HepG2 (cell line): ENCODE measurements around the gene TMEM86B. TPM values are rescaled to one million over a fixed set of nuclear protein-coding genes. Genes with fewer than 3 reads are reported as not detected.

Experiments
- CEBPZ ChIP-seq: IDR thresholded peaks from 2 replicates; pipeline ENCODE4 v1.6.1; 2012; ENCODE audit warnings: low read length, improper control_type of control experiment
- CREB3 ChIP-seq: sonication (generic); formaldehyde crosslinking; IDR thresholded peaks from 2 replicates; pipeline ENCODE4 v1.5.0; 2020; ENCODE audit warnings: missing genetic modification reagents
- DMAP1 ChIP-seq: IDR thresholded peaks from 2 replicates; pipeline ENCODE4 v1.6.1; 2016
- DZIP1 ChIP-seq: sonication (generic); formaldehyde crosslinking; IDR thresholded peaks from 2 replicates; pipeline ENCODE4 v1.5.0; 2020; ENCODE audit warnings: mild to moderate bottlenecking, missing genetic modification reagents
- ETS1 ChIP-seq: sonication (generic); formaldehyde crosslinking; IDR thresholded peaks from 2 replicates; pipeline ENCODE4 v1.4.0; 2020; ENCODE audit warnings: missing genetic modification reagents
- FOXA3 ChIP-seq: IDR thresholded peaks from 2 replicates; pipeline ENCODE4 v1.6.1; 2016; ENCODE audit warnings: missing genetic modification reagents, missing compliant biosample characterization
- ISL2 ChIP-seq: sonication (generic); formaldehyde crosslinking; IDR thresholded peaks from 2 replicates; pipeline ENCODE4 v1.5.0; 2020; ENCODE audit warnings: missing genetic modification reagents
- MAZ ChIP-seq, 2 experiments: sonication (generic) in 1 of 2; formaldehyde crosslinking in 1 of 2; IDR thresholded peaks; 2 replicates each; pipeline versions ENCODE4 v1.5.0 to v1.6.1; 2012 to 2020; ENCODE audit warnings: low read depth in 2 of 2, mild to moderate bottlenecking in 2 of 2, borderline replicate concordance in 1 of 2, improper control_type of control experiment in 1 of 2, low read length in 1 of 2, missing genetic modification reagents in 1 of 2, moderate library complexity in 1 of 2
- MZF1 ChIP-seq: sonication (generic); formaldehyde crosslinking; IDR thresholded peaks from 2 replicates; pipeline ENCODE4 v1.8.1; 2023; ENCODE audit warnings: mild to moderate bottlenecking, missing genetic modification reagents, borderline replicate concordance
- NBN ChIP-seq: fragments of 450-650 bp; conservative IDR thresholded peaks from 2 replicates; pipeline ENCODE4 v1.6.1; 2017
- SMAD9 ChIP-seq: sonication (generic); formaldehyde crosslinking; IDR thresholded peaks from 2 replicates; pipeline ENCODE4 v1.5.1; 2020; ENCODE audit warnings: mild to moderate bottlenecking, missing genetic modification reagents
- SP140L ChIP-seq: sonication (generic); formaldehyde crosslinking; IDR thresholded peaks from 2 replicates; pipeline ENCODE4 v1.4.0; 2020; ENCODE audit warnings: missing genetic modification reagents, borderline replicate concordance
- STAG1 ChIP-seq: sonication (generic); formaldehyde crosslinking; IDR thresholded peaks from 2 replicates; pipeline ENCODE4 v1.4.0; 2020; ENCODE audit warnings: missing genetic modification reagents
- TCF12 ChIP-seq, 2 experiments: fragments of 450-650 bp in 1 of 2; sonication (generic) in 1 of 2; formaldehyde crosslinking in 1 of 2; IDR thresholded peaks; 2 replicates each; pipeline versions ENCODE4 v1.6.1 to v1.8.0; 2017 to 2022; ENCODE audit warnings: antibody characterized with exemption in 1 of 2, mild to moderate bottlenecking in 1 of 2, missing genetic modification reagents in 1 of 2, moderate library complexity in 1 of 2
- THYN1 ChIP-seq: sonication (generic); formaldehyde crosslinking; IDR thresholded peaks from 2 replicates; pipeline ENCODE4 v1.8.1; 2023; ENCODE audit warnings: low read depth, mild to moderate bottlenecking, moderate library complexity, missing genetic modification reagents, borderline replicate concordance
- ZBTB33 ChIP-seq: sonication (generic); formaldehyde crosslinking; IDR thresholded peaks from 2 replicates; pipeline ENCODE4 v1.4.0; 2020; ENCODE audit warnings: missing genetic modification reagents
- ZFP36L2 ChIP-seq: sonication (generic); formaldehyde crosslinking; IDR thresholded peaks from 2 replicates; pipeline ENCODE4 v1.4.0; 2020; ENCODE audit warnings: missing genetic modification reagents
- ZKSCAN1 ChIP-seq: fragments of 150-350 bp; IDR thresholded peaks from 2 replicates; pipeline ENCODE4 v1.6.1; 2014; ENCODE audit warnings: low read length
- polyA plus RNA-seq, 8 experiments: library from polyadenylated mRNA; depleted of rRNA in 3 of 8; stranded (reverse) in 7 of 8; unstranded in 1 of 8; fragments of >200 nt; fragmentation: Illumina TruSeq in 4 of 8; extraction: Trizol in 4 of 8; gene quantifications; 2 replicates each; pipeline versions ENCODE4 v1.2.1 to v1.2.3, GENCODE V29; 2011 to 2016; ENCODE audit warnings: low read depth in 4 of 8, missing spikeins in 1 of 8, mixed read lengths in 1 of 8; ENCODE audit not compliant: insufficient read depth in 1 of 8
- total RNA-seq, 5 experiments: library from RNA; depleted of rRNA; stranded (reverse); fragments of >200 nt; fragmentation: Illumina TruSeq; extraction: Trizol; gene quantifications; 2 replicates each; pipeline ENCODE4 v1.2.3, GENCODE V29; 2016; ENCODE audit warnings: low read depth in 1 of 5

The TMEM86B gene
- total and polyA plus RNA-seq, 2 of the 13 experiments (the other 11 are each of a cell fraction or from before 2014, with no cell fraction given): 7.7 to 9.6 TPM

GRCh38 chr19:55216461-55217198 is 11.9 kb downstream of the TMEM86B start (continued):
- TF ChIP-seq CEBPZ (no peak), DZIP1 (CRISPR knock-in tag) (0 out of 2 replicates have a peak, but pooled peaks have one; percentile 90), CREB3 (CRISPR knock-in tag) (peak; percentile 96), MZF1 (CRISPR knock-in tag) (peak; percentile 87; the same call in 1 of the 2 replicates), STAG1 (CRISPR knock-in tag) (peak; percentile 25), ETS1 (no peak; the same call in none of the 2 replicates), ISL2 (peak; percentile 85), NBN (no peak), ZKSCAN1 (peak; percentile 79), DMAP1 (peak; percentile 85), SMAD9 (CRISPR knock-in tag) (peak; percentile 94; the same call in 1 of the 2 replicates), MAZ (IDR thresholded peaks at IDR 0.05; ENCODE audit: borderline replicate concordance, low read depth, low read length) (peak; percentile 48; the same call in 1 of the 2 replicates), MAZ (CRISPR knock-in tag; IDR thresholded peaks at IDR 0.05; ENCODE audit: low read depth) (peak; percentile 46; the same call in 1 of the 2 replicates), SP140L (CRISPR knock-in tag) (peak; percentile 93), TCF12 (IDR thresholded peaks at IDR 0.05) (no peak), TCF12 (CRISPR knock-in tag; IDR thresholded peaks at IDR 0.05) (peak; percentile 88), FOXA3 (CRISPR knock-in tag) (peak; percentile 86), ZBTB33 (peak; percentile 82), ZFP36L2 (CRISPR knock-in tag) (peak; percentile 94), THYN1 (CRISPR knock-in tag) (no peak)
